Gastroesophageal sphincter (tissue), 4 donors: ENCODE measurements around the gene CGNL1. TPM values are rescaled to one million over a fixed set of nuclear protein-coding genes. Genes with fewer than 3 reads are reported as not detected.

Experiments used
- ATAC-seq: fragments of 150-250 bp; one replicate; pipeline ENCODE4 v1.9.1; 2016; ENCODE audit warnings: mild to moderate bottlenecking, moderate library complexity
- H3K27ac ChIP-seq, 4 donors: fragments of 200-600 bp; sonication (generic) in 3 of 4; 1 replicate in 3 of 4; 2 replicates in 1 of 4; pipeline ENCODE4 v1.5.1; 2016 to 2019
- H3K27me3 ChIP-seq: fragments of 200-600 bp; sonication (generic); one replicate; pipeline ENCODE4 v1.5.1; 2019
- H3K36me3 ChIP-seq, 2 donors: fragments of 200-600 bp; sonication (generic); one replicate each; pipeline ENCODE4 v1.5.1; 2019; ENCODE audit warnings: control low read depth in 1 of 2
- H3K4me1 ChIP-seq, 3 donors: fragments of 200-600 bp; sonication (generic); 1 replicate in 2 of 3; 2 replicates in 1 of 3; pipeline ENCODE4 v1.5.1; 2016 to 2019; ENCODE audit warnings: control low read depth in 2 of 3
- H3K4me3 ChIP-seq, 2 donors: fragments of 200-600 bp; sonication (generic); one replicate each; pipeline ENCODE4 v1.5.1; 2019; ENCODE audit warnings: mild to moderate bottlenecking in 1 of 2, moderate library complexity in 1 of 2
- H3K9me3 ChIP-seq, 3 donors: fragments of 200-600 bp; sonication (generic); one replicate each; pipeline ENCODE4 v1.5.1; 2017 to 2019; ENCODE audit warnings: control low read depth in 2 of 3
- EP300 ChIP-seq: sonication (generic); formaldehyde crosslinking; IDR thresholded peaks from one replicate; pipeline ENCODE4 v1.6.1; 2017; ENCODE audit warnings: antibody characterized with exemption, mild to moderate bottlenecking
- POLR2A ChIP-seq, 2 donors: fragments of 450-650 bp; IDR thresholded peaks; one replicate each; pipeline ENCODE4 v1.6.1; 2017; ENCODE audit warnings: antibody characterized with exemption in 2 of 2, mild to moderate bottlenecking in 2 of 2, moderate library complexity in 1 of 2
- POLR2AphosphoS5 ChIP-seq: sonication (generic); formaldehyde crosslinking; IDR thresholded peaks from one replicate; pipeline ENCODE4 v1.6.1; 2017; ENCODE audit warnings: antibody characterized with exemption
- WGBS, 2 donors: methylation state at CpG; one replicate each; pipeline ENCODE4 v1.1.5; 2018; ENCODE audit warnings: low coverage in 1 of 2; 5-methylcytosine and 5-hydroxymethylcytosine counted together
- total RNA-seq, 4 donors: library from RNA; depleted of rRNA; stranded (reverse); fragments of >200 nt; gene quantifications; one replicate each; pipeline ENCODE4 v1.1.0, GENCODE V29; 2016
- TF ChIP-seq, protein P1 (sequence below), 4 experiments: fragments of 200-600 bp in 2 of 4; fragments of 450-650 bp in 2 of 4; sonication (generic) in 1 of 4; IDR thresholded peaks; one replicate each; pipeline ENCODE4 v1.5.1; 2017 to 2019; ENCODE audit warnings: antibody characterized with exemption in 4 of 4, mild to moderate bottlenecking in 2 of 4, moderate library complexity in 2 of 4

CGNL1 gene
- total RNA-seq, 4 donors from 2014 or later: 8.5 to 36.4 (median 16.7) TPM

- ATAC-seq: no peak
- H3K27ac ChIP-seq: no peak overlapping the region
- H3K36me3 ChIP-seq: no peaks in the 10 kb centered on the region
- peaks cover 0 to 6% (median 0%) of the 10 kb centered on the region in 3 donors for H3K4me1 ChIP-seq
- TF ChIP-seq, protein P1, sequence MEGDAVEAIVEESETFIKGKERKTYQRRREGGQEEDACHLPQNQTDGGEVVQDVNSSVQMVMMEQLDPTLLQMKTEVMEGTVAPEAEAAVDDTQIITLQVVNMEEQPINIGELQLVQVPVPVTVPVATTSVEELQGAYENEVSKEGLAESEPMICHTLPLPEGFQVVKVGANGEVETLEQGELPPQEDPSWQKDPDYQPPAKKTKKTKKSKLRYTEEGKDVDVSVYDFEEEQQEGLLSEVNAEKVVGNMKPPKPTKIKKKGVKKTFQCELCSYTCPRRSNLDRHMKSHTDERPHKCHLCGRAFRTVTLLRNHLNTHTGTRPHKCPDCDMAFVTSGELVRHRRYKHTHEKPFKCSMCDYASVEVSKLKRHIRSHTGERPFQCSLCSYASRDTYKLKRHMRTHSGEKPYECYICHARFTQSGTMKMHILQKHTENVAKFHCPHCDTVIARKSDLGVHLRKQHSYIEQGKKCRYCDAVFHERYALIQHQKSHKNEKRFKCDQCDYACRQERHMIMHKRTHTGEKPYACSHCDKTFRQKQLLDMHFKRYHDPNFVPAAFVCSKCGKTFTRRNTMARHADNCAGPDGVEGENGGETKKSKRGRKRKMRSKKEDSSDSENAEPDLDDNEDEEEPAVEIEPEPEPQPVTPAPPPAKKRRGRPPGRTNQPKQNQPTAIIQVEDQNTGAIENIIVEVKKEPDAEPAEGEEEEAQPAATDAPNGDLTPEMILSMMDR (IDR thresholded peaks at IDR 0.05): no peak
- TF ChIP-seq POLR2AphosphoS5 (no peak), POLR2A (IDR thresholded peaks at IDR 0.05) (no peak), EP300 (no peak)
- no peaks in the 10 kb centered on the region for H3K27me3 ChIP-seq
- no peak overlapping the region for H3K4me3 ChIP-seq
- H3K9me3 ChIP-seq: no peaks in the 10 kb centered on the region
- WGBS, 2 donors: 91 to 95% methylated on average over 5 to 7 of the region's 7 CpGs
These were observed 195.4 kb downstream of the CGNL1 start for GRCh38 chr15:57571725-57572124.

DNA sequence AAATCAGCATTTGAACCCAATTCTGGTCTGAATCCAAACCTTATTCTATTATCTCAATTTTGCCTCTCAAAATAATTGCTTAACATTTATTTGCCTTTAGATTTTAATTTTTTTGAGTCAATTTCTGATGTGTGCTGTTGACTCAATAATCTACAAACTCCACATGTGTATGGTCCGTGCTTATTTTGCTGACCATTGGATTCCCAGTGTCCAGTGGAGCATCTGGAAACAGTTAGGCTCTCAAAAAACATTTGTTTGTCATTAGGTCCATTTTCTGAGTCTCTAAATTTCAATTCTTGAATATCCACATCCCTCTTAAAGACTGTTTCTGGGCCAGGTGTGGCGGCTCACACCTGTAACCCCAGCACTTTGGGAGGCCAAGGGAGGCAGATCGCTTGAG, 196.2 kb downstream of the CGNL1 start:
- Histone ChIP-seq H3K9me3 (no peaks in the 10 kb centered on the region), H3K27ac (no peak overlapping the region), H3K4me1 (no peaks in the 10 kb centered on the region), H3K27me3 (no peaks in the 10 kb centered on the region), H3K4me3 (no peak overlapping the region), H3K36me3 (no peaks in the 10 kb centered on the region)
- no peak for ATAC-seq
- no peak for TF ChIP-seq POLR2A (IDR thresholded peaks at IDR 0.05)
- no peak for TF ChIP-seq POLR2AphosphoS5
- no peak for TF ChIP-seq EP300
- TF ChIP-seq, protein P1 (IDR thresholded peaks at IDR 0.05): no peak
- 87 to 94% methylated on average over 1 to 2 of the region's 3 CpGs for WGBS, 2 donors

- Histone ChIP-seq H3K27me3 (no peaks in the 10 kb centered on the region), H3K4me1 (no peaks in the 10 kb centered on the region), H3K27ac (no peak overlapping the region), H3K36me3 (no peaks in the 10 kb centered on the region), H3K4me3 (no peak overlapping the region), H3K9me3 (no peaks in the 10 kb centered on the region)
- 85 to 89% methylated on average over 2 to 3 of the region's 4 CpGs for WGBS, 2 donors
- TF ChIP-seq EP300: no peak
- TF ChIP-seq, protein P1 (IDR thresholded peaks at IDR 0.05): no peak
- no peak for TF ChIP-seq POLR2AphosphoS5
- no peak for TF ChIP-seq POLR2A (IDR thresholded peaks at IDR 0.05)
- no peak for ATAC-seq
These were observed 196.8 kb downstream of the CGNL1 start for GRCh38 chr15:57573151-57573550.

- WGBS, 2 donors: 58 to 67% methylated on average over 1 to 3 of the region's 5 CpGs
- Histone ChIP-seq H3K36me3 (no peaks in the 10 kb centered on the region), H3K9me3 (no peaks in the 10 kb centered on the region), H3K27ac (no peak overlapping the region), H3K4me3 (no peak overlapping the region), H3K4me1 (no peaks in the 10 kb centered on the region), H3K27me3 (peaks cover 2% of the 10 kb centered on the region)
- ATAC-seq: no peak
- TF ChIP-seq, protein P1 (IDR thresholded peaks at IDR 0.05): no peak
- no peak for TF ChIP-seq POLR2AphosphoS5
- no peak for TF ChIP-seq EP300
- no peak for TF ChIP-seq POLR2A (IDR thresholded peaks at IDR 0.05)
These were observed 199.1 kb downstream of the CGNL1 start for GRCh38 chr15:57575363-57575762.

- H3K27me3 ChIP-seq: peaks cover 9% of the 10 kb centered on the region
- peaks cover 0 to 9% (median 0%) of the 10 kb centered on the region in 3 donors for H3K9me3 ChIP-seq
- no peak for ATAC-seq
- no peak for TF ChIP-seq POLR2A (IDR thresholded peaks at IDR 0.05)
- no peak for TF ChIP-seq POLR2AphosphoS5
- TF ChIP-seq, protein P1 (IDR thresholded peaks at IDR 0.05): no peak
- TF ChIP-seq EP300: no peak
- 53 to 62% methylated on average over 3 to 6 of the region's 6 CpGs for WGBS, 2 donors
- H3K27ac ChIP-seq: no peak overlapping the region
- H3K4me3 ChIP-seq: no peak overlapping the region
- no peaks in the 10 kb centered on the region for H3K4me1 ChIP-seq
- no peaks in the 10 kb centered on the region for H3K36me3 ChIP-seq
These were observed 202.1 kb downstream of the CGNL1 start for GRCh38 chr15:57578288-57578900.
